Mesenchymal stem cell (in vitro differentiated cells and primary cell): ENCODE data around the gene ANXA3.

Source experiments
- DNase-seq: peaks from one replicate; pipeline ENCODE4 v3.0.0-alpha.2; 2013
- H2AFZ ChIP-seq: one replicate; pipeline ENCODE4 v1.6.1; 2013; ENCODE audit warnings: low read depth, mild to moderate bottlenecking, control low read depth, inconsistent platforms, low read length, moderate library complexity
- H2AK5ac ChIP-seq: 2 replicates; pipeline ENCODE4 v1.6.1; 2013; ENCODE audit warnings: low read length, moderate library complexity, mild to moderate bottlenecking, inconsistent platforms; ENCODE audit not compliant: severe bottlenecking
- H2BK120ac ChIP-seq: one replicate; pipeline ENCODE4 v1.6.1; 2013; ENCODE audit warnings: low read depth, mild to moderate bottlenecking, inconsistent platforms, low read length, moderate library complexity
- H2BK12ac ChIP-seq, 2 experiments: one replicate each; pipeline ENCODE4 v1.6.1; 2013; ENCODE audit warnings: inconsistent platforms in 2 of 2, low read length in 2 of 2, mild to moderate bottlenecking in 2 of 2, moderate library complexity in 2 of 2, control low read depth in 1 of 2
- H2BK15ac ChIP-seq: one replicate; pipeline ENCODE4 v1.6.1; 2013; ENCODE audit warnings: mild to moderate bottlenecking, low read depth, inconsistent platforms; ENCODE audit not compliant: poor library complexity, severe bottlenecking
- H2BK5ac ChIP-seq: 2 replicates; pipeline ENCODE4 v1.6.1; 2013; ENCODE audit warnings: low read depth, mild to moderate bottlenecking, low read length, control low read depth, inconsistent platforms; ENCODE audit not compliant: poor library complexity, severe bottlenecking
- H3K14ac ChIP-seq, 2 experiments: one replicate each; pipeline ENCODE4 v1.6.1; 2013; ENCODE audit warnings: inconsistent platforms in 2 of 2, low read length in 2 of 2, control low read depth in 1 of 2, mild to moderate bottlenecking in 1 of 2, moderate library complexity in 1 of 2
- H3K18ac ChIP-seq, 2 experiments: one replicate each; pipeline ENCODE4 v1.6.1; 2013; ENCODE audit warnings: inconsistent platforms in 2 of 2, low read length in 2 of 2, control low read depth in 1 of 2, low read depth in 1 of 2, mild to moderate bottlenecking in 1 of 2
- H3K23ac ChIP-seq, 2 experiments: one replicate each; pipeline ENCODE4 v1.6.1; 2013; ENCODE audit warnings: inconsistent platforms in 2 of 2, low read length in 2 of 2, mild to moderate bottlenecking in 2 of 2, moderate library complexity in 2 of 2, control low read depth in 1 of 2
- H3K27ac ChIP-seq: 2 replicates; pipeline ENCODE4 v1.5.1; 2013; ENCODE audit warnings: mild to moderate bottlenecking, moderate library complexity, low read length, control low read depth, inconsistent platforms; ENCODE audit not compliant: poor library complexity, severe bottlenecking
- H3K27me3 ChIP-seq, 2 experiments: 2 replicates each; pipeline versions ENCODE4 v1.6.1 to v1.7.0; 2013; ENCODE audit warnings: low read length in 2 of 2, mild to moderate bottlenecking in 2 of 2, moderate library complexity in 2 of 2, control low read depth in 1 of 2, inconsistent platforms in 1 of 2; ENCODE audit not compliant: control insufficient read depth in 1 of 2, insufficient read depth in 1 of 2
- H3K36me3 ChIP-seq, 2 experiments: 2 replicates each; pipeline versions ENCODE4 v1.6.1 to v1.7.0; 2013; ENCODE audit warnings: low read length in 2 of 2, control low read depth in 1 of 2, inconsistent platforms in 1 of 2, low read depth in 1 of 2, mild to moderate bottlenecking in 1 of 2; ENCODE audit not compliant: insufficient read depth in 2 of 2, control insufficient read depth in 1 of 2
- H3K4ac ChIP-seq, 2 experiments: one replicate each; pipeline ENCODE4 v1.6.1; 2013; ENCODE audit warnings: inconsistent platforms in 2 of 2, low read length in 2 of 2, mild to moderate bottlenecking in 2 of 2, moderate library complexity in 2 of 2, control low read depth in 1 of 2, low read depth in 1 of 2
- H3K4me1 ChIP-seq: 2 replicates; pipeline ENCODE4 v1.6.1; 2013; ENCODE audit warnings: low read depth, low read length, control low read depth; ENCODE audit not compliant: control insufficient read depth, insufficient read depth
- H3K4me2 ChIP-seq: 2 replicates; pipeline ENCODE4 v1.6.1; 2013; ENCODE audit warnings: low read length, mild to moderate bottlenecking, inconsistent platforms; ENCODE audit not compliant: poor library complexity, severe bottlenecking
- H3K4me3 ChIP-seq, 2 experiments: 2 replicates each; pipeline versions ENCODE4 v1.5.1 to v1.7.0; 2013; ENCODE audit warnings: low read length in 2 of 2, mild to moderate bottlenecking in 2 of 2, control low read depth in 1 of 2, low read depth in 1 of 2; ENCODE audit not compliant: insufficient read depth in 1 of 2
- H3K79me1 ChIP-seq: replicated peaks from 2 replicates; pipeline ENCODE4 v1.6.1; 2013; ENCODE audit warnings: mild to moderate bottlenecking, control low read depth, low read length, inconsistent platforms; ENCODE audit not compliant: poor library complexity, severe bottlenecking
- H3K9ac ChIP-seq: 2 replicates; pipeline ENCODE4 v1.7.0; 2013; ENCODE audit warnings: mild to moderate bottlenecking, low read length, moderate library complexity
- H3K9me3 ChIP-seq: 2 replicates; pipeline ENCODE4 v1.7.0; 2013; ENCODE audit warnings: mild to moderate bottlenecking, low read length; ENCODE audit not compliant: control insufficient read depth
- H4K8ac ChIP-seq: one replicate; pipeline ENCODE4 v1.6.1; 2013; ENCODE audit warnings: inconsistent platforms, mild to moderate bottlenecking, low read length, moderate library complexity
- H4K91ac ChIP-seq: one replicate; pipeline ENCODE4 v1.6.1; 2013; ENCODE audit warnings: mild to moderate bottlenecking, low read length, inconsistent platforms
- WGBS: methylation state at CpG from one replicate; pipeline ENCODE4 v1.1.7; 2013; ENCODE audit warnings: mixed read lengths; 5-methylcytosine and 5-hydroxymethylcytosine counted together

The ANXA3 gene

DNA sequence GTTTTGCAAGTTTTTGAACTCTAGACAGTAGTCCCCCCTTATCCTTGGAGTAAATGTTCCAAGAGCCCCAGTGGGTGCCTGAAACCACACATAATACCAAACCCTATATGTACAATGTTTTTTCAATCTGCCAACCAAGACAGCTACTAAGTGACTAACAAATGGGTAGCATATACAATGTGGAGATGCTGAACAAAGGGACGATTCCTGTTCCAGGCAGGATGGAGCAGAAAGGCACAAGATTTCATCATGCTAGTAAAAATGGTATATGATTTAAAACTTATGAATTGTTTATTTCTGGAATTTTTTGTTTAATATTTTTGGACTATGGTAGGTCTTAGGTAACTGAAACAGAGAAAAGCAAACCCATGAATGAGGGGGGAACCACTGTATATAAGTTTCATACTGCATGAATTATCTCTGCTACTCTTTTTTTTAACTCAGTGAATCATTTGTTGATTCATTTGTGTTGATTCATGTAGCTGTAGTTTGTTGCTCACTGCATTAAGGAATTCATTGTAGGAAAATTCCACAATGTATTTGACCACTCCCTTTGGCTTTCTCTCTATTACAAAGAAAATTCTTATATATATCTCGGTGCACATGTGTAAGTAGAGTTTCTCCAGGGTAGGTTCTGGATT is 21.9 kb upstream of the ANXA3 start:
- Histone ChIP-seq H3K18ac (no peak overlapping the region), H2AK5ac (no peak overlapping the region)
- 73% methylated on average over 2 of the region's 2 CpGs for WGBS

DNA sequence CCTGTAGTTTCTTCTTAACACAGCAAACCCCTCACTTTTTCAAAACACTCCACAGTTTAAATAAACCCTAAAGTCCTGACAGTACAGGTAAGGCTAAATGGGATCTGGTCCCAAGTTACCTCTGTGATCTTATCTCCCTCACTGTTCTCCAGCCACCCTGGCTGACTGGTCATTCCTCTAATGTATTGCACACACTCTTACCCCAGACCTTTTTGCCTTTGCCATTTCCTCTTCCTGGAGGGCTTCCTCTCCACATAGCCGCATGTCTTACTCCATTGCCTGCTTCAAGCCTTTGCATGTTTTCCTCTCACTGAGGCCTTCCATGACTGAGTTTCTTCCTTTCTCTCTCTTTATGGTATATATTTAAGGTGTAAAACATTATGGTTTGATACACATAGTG is 19.5 kb upstream of the ANXA3 start:
- WGBS: 100% methylated on average over 1 of the region's 1 CpG
- no peak overlapping the region for H3K27ac ChIP-seq
- no peak overlapping the region for H4K8ac ChIP-seq
- no peaks in the 10 kb centered on the region for H3K4me1 ChIP-seq
- H3K4me2 ChIP-seq: no peak overlapping the region
- H2BK120ac ChIP-seq: no peak overlapping the region
- no peak overlapping the region for H3K4me3 ChIP-seq
- no peak overlapping the region for H2BK5ac ChIP-seq
- H3K27me3 ChIP-seq: no peaks in the 10 kb centered on the region
- no peak overlapping the region for H3K4ac ChIP-seq
- H4K91ac ChIP-seq: no peak overlapping the region
- H2AFZ ChIP-seq: no peak overlapping the region
- H3K79me1 ChIP-seq: no peaks in the 10 kb centered on the region
- DNase-seq: no peak
- no peak overlapping the region for H3K14ac ChIP-seq
- H3K9me3 ChIP-seq: peaks cover 6% of the 10 kb centered on the region
- H3K36me3 ChIP-seq: peaks cover 0 to 14% of the 10 kb centered on the region in 2 experiments
- H2BK12ac ChIP-seq: no peak overlapping the region
- H3K18ac ChIP-seq: no peak overlapping the region
- no peak overlapping the region for H2BK15ac ChIP-seq
- H3K9ac ChIP-seq: no peak overlapping the region
- H2AK5ac ChIP-seq: no peak overlapping the region
- no peak overlapping the region for H3K23ac ChIP-seq

More for the DNA sequence above, 21.9 kb upstream of the ANXA3 start:
- Histone ChIP-seq H2AFZ (no peak overlapping the region), H3K9ac (peak overlapping the region; percentile 50), H3K23ac (no peak overlapping the region), H3K27ac (no peak overlapping the region), H4K8ac (no peak overlapping the region), H4K91ac (no peak overlapping the region), H3K79me1 (no peaks in the 10 kb centered on the region), H2BK12ac (no peak overlapping the region), H3K4me1 (no peaks in the 10 kb centered on the region), H3K36me3 (peaks cover 0 to 10% of the 10 kb centered on the region in 2 experiments), H3K27me3 (no peaks in the 10 kb centered on the region), H2BK15ac (no peak overlapping the region), H3K14ac (no peak overlapping the region), H3K4me2 (no peak overlapping the region), H3K4ac (no peak overlapping the region), H2BK5ac (no peak overlapping the region), H3K4me3 (peak overlapping the region in 1 of 2 experiments; percentile 12), H3K9me3 (peaks cover 6% of the 10 kb centered on the region), H2BK120ac (no peak overlapping the region)
- peak; percentile 42 for DNase-seq

DNA sequence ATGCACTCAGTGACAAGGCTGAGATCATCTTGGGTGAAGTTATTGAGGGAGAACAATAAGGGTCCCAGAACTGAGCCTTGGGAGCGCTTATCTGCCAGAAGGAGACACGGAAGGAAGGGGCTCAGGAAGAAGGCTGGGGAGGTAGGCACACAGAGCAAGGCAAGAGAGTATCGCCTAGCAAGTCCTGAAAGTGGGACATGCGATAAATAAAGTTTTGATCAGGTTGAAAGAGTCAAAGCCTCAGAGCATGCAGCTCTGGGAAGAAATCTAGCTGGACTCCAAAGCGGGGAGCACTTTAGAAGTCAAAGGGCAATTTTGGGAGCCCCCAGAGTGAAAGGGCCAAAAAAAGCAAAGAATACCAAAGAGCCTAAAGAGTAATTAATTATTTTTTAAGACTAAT is 17.7 kb upstream of the ANXA3 start:
- DNase-seq: no peak

DNA sequence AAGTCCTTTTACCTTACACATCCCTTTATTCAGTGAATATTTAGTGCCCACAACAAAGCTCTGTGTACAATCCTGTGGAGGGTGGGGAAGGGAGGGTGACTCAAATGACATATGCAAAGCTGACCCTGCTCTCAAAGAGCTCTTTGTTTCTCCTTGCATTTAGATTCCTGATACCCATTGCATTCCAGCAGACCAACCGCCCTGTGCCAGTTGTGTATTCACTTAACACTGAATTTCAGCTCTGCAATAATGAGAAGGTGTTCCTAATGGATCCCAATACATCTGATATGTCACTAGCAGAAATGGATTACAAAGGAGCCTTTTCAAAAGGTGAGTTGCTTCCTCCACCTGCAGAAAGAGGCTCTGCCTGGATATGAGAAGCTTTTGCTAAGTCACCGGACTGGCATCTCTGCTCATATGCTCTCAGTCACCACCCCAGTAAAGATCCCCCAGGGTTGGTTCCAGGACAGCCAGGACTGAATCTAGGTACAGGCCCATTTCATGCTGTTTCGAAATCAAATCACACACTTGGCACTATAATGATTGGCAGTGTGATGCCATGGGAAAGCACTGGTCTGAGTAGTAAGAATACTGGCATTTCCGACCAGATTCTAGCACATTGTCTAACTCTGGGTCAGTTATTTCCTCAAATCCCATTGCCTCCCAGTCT is 17.1 kb upstream of the ANXA3 start:
- no peak overlapping the region for H2BK12ac ChIP-seq
- H3K9me3 ChIP-seq: peaks cover 6% of the 10 kb centered on the region
- H3K14ac ChIP-seq: no peak overlapping the region
- WGBS: 76% methylated on average over 4 of the region's 4 CpGs
- no peak overlapping the region for H3K4me3 ChIP-seq
- no peak overlapping the region for H4K91ac ChIP-seq
- H4K8ac ChIP-seq: no peak overlapping the region
- no peak overlapping the region for H2AK5ac ChIP-seq
- H3K23ac ChIP-seq: no peak overlapping the region
- no peak overlapping the region for H3K4me2 ChIP-seq
- no peak overlapping the region for H2AFZ ChIP-seq
- H3K27ac ChIP-seq: no peak overlapping the region
- H2BK120ac ChIP-seq: no peak overlapping the region
- H3K27me3 ChIP-seq: no peaks in the 10 kb centered on the region
- H2BK15ac ChIP-seq: no peak overlapping the region
- H3K18ac ChIP-seq: no peak overlapping the region
- no peaks in the 10 kb centered on the region for H3K4me1 ChIP-seq
- no peak for DNase-seq
- H3K4ac ChIP-seq: no peak overlapping the region
- no peak overlapping the region for H2BK5ac ChIP-seq
- peaks cover 0 to 19% of the 10 kb centered on the region in 2 experiments for H3K36me3 ChIP-seq
- no peaks in the 10 kb centered on the region for H3K79me1 ChIP-seq
- no peak overlapping the region for H3K9ac ChIP-seq

More for the DNA sequence above, 17.7 kb upstream of the ANXA3 start:
- Histone ChIP-seq H3K36me3 (peaks cover 0 to 17% of the 10 kb centered on the region in 2 experiments), H4K8ac (no peak overlapping the region), H3K23ac (no peak overlapping the region), H2BK5ac (no peak overlapping the region), H3K4me2 (no peak overlapping the region), H2BK12ac (no peak overlapping the region), H3K9me3 (peaks cover 6% of the 10 kb centered on the region), H2AK5ac (no peak overlapping the region), H3K4ac (no peak overlapping the region), H3K27ac (no peak overlapping the region), H3K14ac (no peak overlapping the region), H3K9ac (no peak overlapping the region), H3K27me3 (no peaks in the 10 kb centered on the region), H2AFZ (no peak overlapping the region), H4K91ac (no peak overlapping the region), H3K18ac (no peak overlapping the region), H3K4me3 (no peak overlapping the region), H2BK15ac (no peak overlapping the region), H2BK120ac (no peak overlapping the region), H3K79me1 (no peaks in the 10 kb centered on the region), H3K4me1 (no peaks in the 10 kb centered on the region)
- 96% methylated on average over 4 of the region's 5 CpGs for WGBS
